Subcutaneous abdominal adipose tissue (tissue), 5 donors: ENCODE data around the gene LRMDA.

Source experiments
- H3K27ac ChIP-seq: one replicate; pipeline ENCODE4 v1.7.0; 2013; ENCODE audit warnings: low read depth, mild to moderate bottlenecking, inconsistent platforms, low read length, moderate library complexity
- H3K27me3 ChIP-seq, 5 donors: one replicate each; pipeline ENCODE4 v1.7.0; 2013; ENCODE audit warnings: low read length in 5 of 5, inconsistent platforms in 1 of 5; ENCODE audit not compliant: control insufficient read depth in 5 of 5, insufficient read depth in 4 of 5
- H3K36me3 ChIP-seq, 5 donors: one replicate each; pipeline ENCODE4 v1.7.0; 2013; ENCODE audit warnings: low read length in 5 of 5; ENCODE audit not compliant: control insufficient read depth in 5 of 5, insufficient read depth in 5 of 5
- H3K4me1 ChIP-seq, 5 donors: one replicate each; pipeline ENCODE4 v1.7.0; 2013; ENCODE audit warnings: low read length in 5 of 5, mild to moderate bottlenecking in 3 of 5, moderate library complexity in 1 of 5; ENCODE audit not compliant: control insufficient read depth in 5 of 5, insufficient read depth in 5 of 5
- H3K4me3 ChIP-seq, 5 donors: one replicate each; pipeline ENCODE4 v1.7.0; 2013; ENCODE audit warnings: low read length in 5 of 5, low read depth in 1 of 5
- H3K9ac ChIP-seq, 5 donors: one replicate each; pipeline ENCODE4 v1.7.0; 2013; ENCODE audit warnings: low read length in 5 of 5, mild to moderate bottlenecking in 4 of 5, moderate library complexity in 3 of 5
- H3K9me3 ChIP-seq, 5 donors: one replicate each; pipeline ENCODE4 v1.7.0; 2013; ENCODE audit warnings: low read length in 5 of 5; ENCODE audit not compliant: control insufficient read depth in 5 of 5
- donor health status: healthy.
- donor health status: healthy.
- donor health status: healthy.
- donor health status: healthy.
- donor health status: healthy.

The LRMDA gene

GRCh38 chr10:75904499-75905283, 473.3 kb downstream of the LRMDA start:
- Histone ChIP-seq H3K4me3 (no peak overlapping the region), H3K27ac (no peak overlapping the region), H3K36me3 (no peaks in the 10 kb centered on the region), H3K27me3 (no peaks in the 10 kb centered on the region), H3K4me1 (no peaks in the 10 kb centered on the region), H3K9me3 (no peaks in the 10 kb centered on the region), H3K9ac (no peak overlapping the region)

- Histone ChIP-seq H3K27ac (no peak overlapping the region), H3K4me1 (no peaks in the 10 kb centered on the region), H3K9ac (no peak overlapping the region), H3K4me3 (no peak overlapping the region), H3K36me3 (no peaks in the 10 kb centered on the region), H3K27me3 (no peaks in the 10 kb centered on the region), H3K9me3 (no peaks in the 10 kb centered on the region)
Measured at GRCh38 chr10:75905490-75905889, 474.1 kb downstream of the LRMDA start.

- Histone ChIP-seq H3K27me3 (no peaks in the 10 kb centered on the region), H3K4me1 (no peaks in the 10 kb centered on the region), H3K9ac (no peak overlapping the region), H3K9me3 (no peaks in the 10 kb centered on the region), H3K36me3 (no peaks in the 10 kb centered on the region), H3K27ac (no peak overlapping the region), H3K4me3 (no peak overlapping the region)
Measured at GRCh38 chr10:75910032-75910431, 478.6 kb downstream of the LRMDA start.

GRCh38 chr10:75911426-75911825, 480.0 kb downstream of the LRMDA start:
- Histone ChIP-seq H3K27ac (no peak overlapping the region), H3K4me3 (no peak overlapping the region), H3K9me3 (no peaks in the 10 kb centered on the region), H3K36me3 (no peaks in the 10 kb centered on the region), H3K27me3 (no peaks in the 10 kb centered on the region), H3K9ac (no peak overlapping the region), H3K4me1 (no peaks in the 10 kb centered on the region)

GRCh38 chr10:75916906-75917305, 485.5 kb downstream of the LRMDA start:
- Histone ChIP-seq H3K4me3 (no peak overlapping the region), H3K9ac (no peak overlapping the region), H3K9me3 (no peaks in the 10 kb centered on the region), H3K27ac (no peak overlapping the region), H3K4me1 (peaks cover 0 to 16% (median 15%) of the 10 kb centered on the region in 5 donors), H3K36me3 (no peaks in the 10 kb centered on the region), H3K27me3 (no peaks in the 10 kb centered on the region)

- Histone ChIP-seq H3K36me3 (no peaks in the 10 kb centered on the region), H3K4me1 (peaks cover 0 to 16% (median 15%) of the 10 kb centered on the region in 5 donors), H3K4me3 (no peak overlapping the region), H3K9ac (no peak overlapping the region), H3K27me3 (no peaks in the 10 kb centered on the region), H3K27ac (no peak overlapping the region), H3K9me3 (no peaks in the 10 kb centered on the region)
Measured at GRCh38 chr10:75919913-75920312, 488.5 kb downstream of the LRMDA start.

GRCh38 chr10:75922435-75922834, 491.0 kb downstream of the LRMDA start:
- no peak overlapping the region for H3K4me3 ChIP-seq
- no peak overlapping the region for H3K27ac ChIP-seq
- H3K9me3 ChIP-seq: no peaks in the 10 kb centered on the region
- no peaks in the 10 kb centered on the region for H3K36me3 ChIP-seq
- H3K27me3 ChIP-seq: no peaks in the 10 kb centered on the region
- H3K9ac ChIP-seq: no peak overlapping the region
- peaks cover 0 to 16% (median 15%) of the 10 kb centered on the region in 5 donors for H3K4me1 ChIP-seq

GRCh38 chr10:75924309-75924902, 493.0 kb downstream of the LRMDA start:
- Histone ChIP-seq H3K9ac (no peak overlapping the region), H3K36me3 (no peaks in the 10 kb centered on the region), H3K27ac (no peak overlapping the region), H3K4me1 (peaks cover 0 to 15% (median 13%) of the 10 kb centered on the region in 5 donors), H3K9me3 (no peaks in the 10 kb centered on the region), H3K4me3 (no peak overlapping the region), H3K27me3 (no peaks in the 10 kb centered on the region)

- no peaks in the 10 kb centered on the region for H3K9me3 ChIP-seq
- no peak overlapping the region for H3K4me3 ChIP-seq
- H3K36me3 ChIP-seq: no peaks in the 10 kb centered on the region
- H3K27me3 ChIP-seq: no peaks in the 10 kb centered on the region
- no peak overlapping the region for H3K9ac ChIP-seq
- peaks cover 0 to 3% (median 0%) of the 10 kb centered on the region in 5 donors for H3K4me1 ChIP-seq
- H3K27ac ChIP-seq: no peak overlapping the region
Measured at GRCh38 chr10:75925999-75926398, 494.6 kb downstream of the LRMDA start.

- Histone ChIP-seq H3K4me1 (no peaks in the 10 kb centered on the region), H3K27ac (no peak overlapping the region)
Measured at GRCh38 chr10:75926763-75927162, 495.3 kb downstream of the LRMDA start.

More at GRCh38 chr10:75926763-75927162, 495.3 kb downstream of the LRMDA start:
- Histone ChIP-seq H3K9me3 (no peaks in the 10 kb centered on the region), H3K9ac (no peak overlapping the region), H3K36me3 (no peaks in the 10 kb centered on the region), H3K27me3 (no peaks in the 10 kb centered on the region), H3K4me3 (no peak overlapping the region)
